ENCODE measurements around the gene ATG5.
"Not testable (repeated sequence)": the region's sequence is repeated elsewhere in the genome, so short reads cannot be mapped to it uniquely, and the experiment has no call there.

ATG5 gene

GRCh38 chr6:106152476-106152875, 173.1 kb downstream of the ATG5 start:
- DNase-seq: not testable (repeated sequence)

- no peak for DNase-seq
These were observed 176.0 kb downstream of the ATG5 start for GRCh38 chr6:106149472-106150069.

DNA sequence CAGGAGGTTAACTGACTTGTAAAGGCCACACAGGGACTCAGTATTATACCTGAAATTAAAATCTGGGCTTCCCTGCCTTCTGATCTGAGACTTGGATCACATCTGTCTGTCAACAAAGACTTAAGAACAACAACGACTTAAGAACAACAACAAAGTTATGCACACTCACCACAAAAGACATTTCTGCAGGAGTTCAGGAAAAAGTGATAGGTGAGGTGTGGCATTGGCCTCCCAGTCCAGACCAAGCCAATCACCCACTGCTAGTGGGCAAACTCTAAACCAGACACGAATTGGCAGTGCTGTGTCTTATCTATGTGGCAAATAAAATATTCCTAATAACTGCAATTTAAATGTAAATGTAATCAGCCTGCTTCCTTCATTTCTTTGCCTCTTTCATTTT, 178.1 kb downstream of the ATG5 start:
- DNase-seq: no peak

- DNase-seq: no peak
These were observed 178.7 kb downstream of the ATG5 start for GRCh38 chr6:106146852-106147351.

GRCh38 chr6:106145741-106146227, 179.8 kb downstream of the ATG5 start:
- no peak for DNase-seq

- no peak for DNase-seq
These were observed 180.4 kb downstream of the ATG5 start for GRCh38 chr6:106145144-106145543.

GRCh38 chr6:106143665-106144064, 181.9 kb downstream of the ATG5 start:
- no peak for DNase-seq

DNA sequence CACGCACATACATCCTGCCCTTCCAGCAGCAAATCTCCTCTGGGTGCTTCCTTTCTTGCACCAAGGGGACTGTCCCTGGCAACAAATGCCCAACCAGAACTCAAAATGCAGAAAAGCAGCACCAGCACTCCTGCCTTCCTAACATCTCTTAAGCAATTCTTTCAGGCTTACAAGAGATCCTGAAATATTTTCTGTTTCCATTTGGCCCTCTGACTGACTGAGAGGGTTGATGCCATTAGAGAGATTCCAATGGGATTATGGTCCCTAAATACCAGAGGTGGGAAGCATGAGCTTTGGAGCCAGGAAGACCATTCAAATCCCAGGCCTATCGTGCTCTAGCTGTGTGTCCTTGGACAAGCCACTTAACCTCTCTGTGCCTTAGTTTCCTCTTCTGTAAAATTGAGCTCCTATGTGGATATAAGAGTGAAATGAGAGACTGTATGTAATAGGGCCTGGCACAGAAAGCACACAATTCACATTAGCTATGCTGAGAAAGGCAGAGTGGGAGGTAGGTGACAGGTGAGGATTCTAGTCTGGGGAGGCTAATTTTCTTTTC, 182.6 kb downstream of the ATG5 start:
- no peak for DNase-seq

DNA sequence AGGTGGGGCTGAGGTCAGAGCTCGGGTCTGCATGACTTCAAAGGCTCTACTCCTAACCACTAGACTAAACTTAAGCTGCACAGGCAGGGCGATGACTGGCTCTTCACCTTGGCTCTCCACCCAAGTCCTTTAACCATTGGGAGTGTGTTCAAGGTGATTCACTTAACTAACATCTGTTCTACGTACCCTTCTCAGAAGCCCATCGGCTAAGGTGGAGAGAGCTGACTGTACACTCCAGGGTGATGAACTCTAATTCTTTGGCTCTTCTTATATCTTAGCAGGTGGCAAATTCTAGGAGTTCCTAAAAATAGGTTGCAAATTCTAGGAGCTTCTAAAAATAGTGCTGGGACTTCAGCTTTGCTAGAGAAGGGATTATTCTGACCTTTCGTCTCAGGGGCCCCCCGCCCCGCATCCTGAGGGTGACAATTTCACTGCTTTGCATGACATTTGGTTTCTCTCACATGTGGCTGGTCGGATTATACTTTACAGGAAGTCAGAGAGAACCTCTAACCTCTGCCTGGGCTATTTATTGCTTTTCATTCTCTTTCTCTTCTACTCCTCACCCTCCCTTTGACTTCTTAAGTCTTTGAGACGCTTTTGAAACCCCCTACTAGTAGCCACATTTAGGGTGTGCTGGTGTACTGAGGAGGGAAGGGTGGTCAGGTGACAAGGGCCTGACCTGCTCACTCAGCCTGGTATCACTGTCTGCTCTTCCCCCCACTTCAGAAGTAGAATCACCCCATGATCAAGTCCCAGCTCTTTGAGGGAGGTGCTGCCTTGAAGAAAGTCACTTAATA, 183.9 kb downstream of the ATG5 start:
- no peak for DNase-seq

DNA sequence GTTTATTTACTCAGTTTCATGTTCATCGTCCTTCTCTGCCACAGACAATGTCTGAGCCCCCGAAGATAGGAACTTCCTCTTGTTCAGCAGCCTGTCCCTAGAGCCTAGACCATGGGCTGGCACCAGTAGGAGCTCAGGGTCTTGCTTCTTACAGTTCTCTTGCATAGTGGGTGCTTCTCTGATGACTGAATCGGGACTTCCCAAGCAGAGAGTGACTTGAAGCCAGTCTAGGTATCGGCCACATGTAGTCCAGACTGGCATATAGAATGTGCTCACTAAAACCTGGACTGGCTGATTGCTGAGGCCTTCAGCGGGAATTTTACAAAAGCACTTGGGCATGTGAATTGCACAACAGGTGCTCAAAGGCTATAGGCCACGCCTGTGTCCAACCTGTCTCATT, 187.4 kb downstream of the ATG5 start:
- no peak for DNase-seq

- no peak for DNase-seq
These were observed 188.7 kb downstream of the ATG5 start for GRCh38 chr6:106136845-106137244.

DNA sequence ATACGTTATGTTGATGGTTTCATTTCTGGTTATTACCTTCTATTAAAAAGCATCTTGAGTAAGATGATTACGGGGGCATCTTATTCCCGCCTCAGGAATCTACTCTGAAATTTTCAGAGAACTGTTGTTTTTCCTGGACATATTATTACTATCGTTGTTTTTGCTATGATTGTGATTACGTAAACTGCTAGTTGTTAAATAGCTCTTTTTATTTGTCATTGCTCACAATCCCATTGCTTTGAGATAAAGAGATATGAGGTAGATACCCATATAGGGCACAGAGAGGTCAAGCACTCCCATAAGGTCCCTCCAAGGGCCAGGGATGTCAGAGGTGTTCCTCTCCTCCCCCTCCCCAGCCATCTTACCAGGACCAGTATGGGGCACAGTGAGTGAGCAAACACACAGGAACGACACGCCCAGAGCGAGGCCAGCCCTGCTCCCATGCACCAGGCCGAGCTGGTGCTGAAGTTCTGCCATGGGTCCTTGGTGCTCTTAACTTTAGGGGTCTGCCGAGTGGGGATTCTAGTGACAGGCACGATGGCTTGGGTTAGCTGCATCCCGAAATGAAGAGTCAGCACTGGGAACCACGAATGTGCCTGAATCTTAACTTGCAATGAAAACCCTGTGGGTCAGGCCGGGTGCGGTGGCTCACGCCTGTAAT, 189.5 kb downstream of the ATG5 start:
- DNase-seq: no peak

DNA sequence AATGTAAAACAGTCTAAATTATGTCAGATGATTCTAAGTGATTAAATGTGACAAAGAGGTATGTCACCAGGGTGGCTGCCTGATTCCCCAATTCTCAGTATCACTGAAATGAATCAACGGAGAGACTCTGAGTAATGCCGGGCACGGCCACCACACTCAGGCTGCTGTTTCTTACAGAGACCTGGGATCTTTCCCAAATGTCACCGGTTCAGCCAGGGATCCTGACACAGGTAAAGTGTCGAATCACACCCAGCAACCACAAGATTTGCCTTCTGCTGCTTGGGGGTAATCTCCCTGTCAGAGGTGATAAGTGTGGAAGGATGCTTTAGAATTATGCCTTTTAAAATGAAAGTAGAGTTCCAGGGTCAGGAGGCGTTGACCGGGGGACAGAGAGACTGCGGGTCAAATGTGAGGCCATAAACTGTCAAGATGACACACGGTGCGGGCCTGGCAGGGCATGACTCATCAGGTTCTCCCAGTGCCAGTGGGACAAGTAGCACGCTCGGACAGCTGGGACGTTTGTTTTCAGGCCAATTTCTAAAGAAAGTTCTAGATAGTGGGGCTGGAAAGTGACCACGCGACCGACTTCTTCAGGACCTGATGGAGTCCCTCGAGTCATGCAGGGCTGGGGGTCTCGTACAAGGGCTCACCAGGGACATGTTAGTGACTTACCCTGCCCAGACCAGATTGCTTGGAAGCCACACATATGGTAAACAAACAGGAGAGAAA, 190.5 kb downstream of the ATG5 start:
- DNase-seq: no peak

Measured in T-helper 9 cell (primary cell).